Measurements from ENCODE around the gene CUL4B.

- no peak for TF ChIP-seq ATF3 (IDR thresholded peaks at IDR 0.05)
- TF ChIP-seq, protein P1, sequence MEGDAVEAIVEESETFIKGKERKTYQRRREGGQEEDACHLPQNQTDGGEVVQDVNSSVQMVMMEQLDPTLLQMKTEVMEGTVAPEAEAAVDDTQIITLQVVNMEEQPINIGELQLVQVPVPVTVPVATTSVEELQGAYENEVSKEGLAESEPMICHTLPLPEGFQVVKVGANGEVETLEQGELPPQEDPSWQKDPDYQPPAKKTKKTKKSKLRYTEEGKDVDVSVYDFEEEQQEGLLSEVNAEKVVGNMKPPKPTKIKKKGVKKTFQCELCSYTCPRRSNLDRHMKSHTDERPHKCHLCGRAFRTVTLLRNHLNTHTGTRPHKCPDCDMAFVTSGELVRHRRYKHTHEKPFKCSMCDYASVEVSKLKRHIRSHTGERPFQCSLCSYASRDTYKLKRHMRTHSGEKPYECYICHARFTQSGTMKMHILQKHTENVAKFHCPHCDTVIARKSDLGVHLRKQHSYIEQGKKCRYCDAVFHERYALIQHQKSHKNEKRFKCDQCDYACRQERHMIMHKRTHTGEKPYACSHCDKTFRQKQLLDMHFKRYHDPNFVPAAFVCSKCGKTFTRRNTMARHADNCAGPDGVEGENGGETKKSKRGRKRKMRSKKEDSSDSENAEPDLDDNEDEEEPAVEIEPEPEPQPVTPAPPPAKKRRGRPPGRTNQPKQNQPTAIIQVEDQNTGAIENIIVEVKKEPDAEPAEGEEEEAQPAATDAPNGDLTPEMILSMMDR (IDR thresholded peaks at IDR 0.05 in 2 of 3, conservative IDR thresholded peaks at IDR 0.05 in 1 of 3; ENCODE audit: borderline replicate concordance in 1 of 3, insufficient read depth in 1 of 3, low read depth in 2 of 3, low read length in 2 of 3), result no peak
- TF ChIP-seq EZH2phosphoT487 (IDR thresholded peaks at IDR 0.05; ENCODE audit: borderline replicate concordance), result no peak
- TF ChIP-seq, protein P2, sequence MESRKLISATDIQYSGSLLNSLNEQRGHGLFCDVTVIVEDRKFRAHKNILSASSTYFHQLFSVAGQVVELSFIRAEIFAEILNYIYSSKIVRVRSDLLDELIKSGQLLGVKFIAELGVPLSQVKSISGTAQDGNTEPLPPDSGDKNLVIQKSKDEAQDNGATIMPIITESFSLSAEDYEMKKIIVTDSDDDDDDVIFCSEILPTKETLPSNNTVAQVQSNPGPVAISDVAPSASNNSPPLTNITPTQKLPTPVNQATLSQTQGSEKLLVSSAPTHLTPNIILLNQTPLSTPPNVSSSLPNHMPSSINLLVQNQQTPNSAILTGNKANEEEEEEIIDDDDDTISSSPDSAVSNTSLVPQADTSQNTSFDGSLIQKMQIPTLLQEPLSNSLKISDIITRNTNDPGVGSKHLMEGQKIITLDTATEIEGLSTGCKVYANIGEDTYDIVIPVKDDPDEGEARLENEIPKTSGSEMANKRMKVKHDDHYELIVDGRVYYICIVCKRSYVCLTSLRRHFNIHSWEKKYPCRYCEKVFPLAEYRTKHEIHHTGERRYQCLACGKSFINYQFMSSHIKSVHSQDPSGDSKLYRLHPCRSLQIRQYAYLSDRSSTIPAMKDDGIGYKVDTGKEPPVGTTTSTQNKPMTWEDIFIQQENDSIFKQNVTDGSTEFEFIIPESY (IDR thresholded peaks at IDR 0.05; ENCODE audit: extremely low read depth, insufficient replicate concordance, low read length), result no peak
- TF ChIP-seq EGR1 (IDR thresholded peaks at IDR 0.05; ENCODE audit: low read depth), result no peak
- no peak for TF ChIP-seq REST (IDR thresholded peaks at IDR 0.05; ENCODE audit: low read depth)
- TF ChIP-seq POLR2AphosphoS5 (IDR thresholded peaks at IDR 0.05; ENCODE audit: low read depth, low read length), result no peak
- TF ChIP-seq ZNF274 (IDR thresholded peaks at IDR 0.05; ENCODE audit: low read depth, low read length), result no peak
- TF ChIP-seq RAD21 (IDR thresholded peaks at IDR 0.05; ENCODE audit: low read depth), result no peak
- TF ChIP-seq EZH2 (IDR thresholded peaks at IDR 0.05), result no peak
- no peak for TF ChIP-seq POLR2A (IDR thresholded peaks at IDR 0.05; ENCODE audit: borderline replicate concordance, extremely low read depth, insufficient read depth, insufficient read length)
- TF ChIP-seq JUND (IDR thresholded peaks at IDR 0.05), result no peak
These were observed 26.2 kb downstream of the CUL4B start for GRCh38 chrX:120534413-120535205.

All from HCT116 (cell line).